B cell (primary cell): ENCODE results near the gene MROH8.

Source experiments
- EZH2 ChIP-seq: IDR thresholded peaks from 2 replicates; pipeline ENCODE4 v1.6.1; 2012; ENCODE audit warnings: borderline replicate concordance, low read depth, mild to moderate bottlenecking, moderate library complexity, low read length; ENCODE audit not compliant: insufficient read depth, poor library complexity, severe bottlenecking
- TF ChIP-seq, protein P1 (sequence below): fragments of 200-600 bp; IDR thresholded peaks from one replicate; pipeline ENCODE4 v1.8.0; 2022; ENCODE audit warnings: antibody characterized with exemption, mild to moderate bottlenecking

DNA sequence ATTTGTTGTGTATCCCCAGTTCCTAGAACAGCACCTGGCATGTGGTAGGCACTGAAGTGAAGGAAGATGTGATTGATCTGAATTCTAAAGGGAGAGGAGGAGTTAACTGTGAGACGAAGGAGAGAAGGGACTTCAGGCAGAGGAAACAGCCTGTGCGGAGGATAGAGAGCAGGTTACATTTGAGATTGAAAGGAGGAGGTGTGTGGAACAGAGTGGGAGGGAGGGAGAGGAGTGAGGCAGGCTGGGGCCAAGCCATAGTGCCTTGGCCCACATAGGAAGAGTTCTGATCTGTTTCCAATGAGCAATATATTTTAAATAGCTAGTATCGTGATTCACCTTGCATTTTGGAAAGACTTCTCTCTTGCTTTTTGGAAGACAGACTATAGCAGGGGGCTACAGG, 13.9 kb upstream of the MROH8 start:
- no peak for TF ChIP-seq EZH2
- TF ChIP-seq, protein P1, sequence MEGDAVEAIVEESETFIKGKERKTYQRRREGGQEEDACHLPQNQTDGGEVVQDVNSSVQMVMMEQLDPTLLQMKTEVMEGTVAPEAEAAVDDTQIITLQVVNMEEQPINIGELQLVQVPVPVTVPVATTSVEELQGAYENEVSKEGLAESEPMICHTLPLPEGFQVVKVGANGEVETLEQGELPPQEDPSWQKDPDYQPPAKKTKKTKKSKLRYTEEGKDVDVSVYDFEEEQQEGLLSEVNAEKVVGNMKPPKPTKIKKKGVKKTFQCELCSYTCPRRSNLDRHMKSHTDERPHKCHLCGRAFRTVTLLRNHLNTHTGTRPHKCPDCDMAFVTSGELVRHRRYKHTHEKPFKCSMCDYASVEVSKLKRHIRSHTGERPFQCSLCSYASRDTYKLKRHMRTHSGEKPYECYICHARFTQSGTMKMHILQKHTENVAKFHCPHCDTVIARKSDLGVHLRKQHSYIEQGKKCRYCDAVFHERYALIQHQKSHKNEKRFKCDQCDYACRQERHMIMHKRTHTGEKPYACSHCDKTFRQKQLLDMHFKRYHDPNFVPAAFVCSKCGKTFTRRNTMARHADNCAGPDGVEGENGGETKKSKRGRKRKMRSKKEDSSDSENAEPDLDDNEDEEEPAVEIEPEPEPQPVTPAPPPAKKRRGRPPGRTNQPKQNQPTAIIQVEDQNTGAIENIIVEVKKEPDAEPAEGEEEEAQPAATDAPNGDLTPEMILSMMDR: no peak
